Measurements from ENCODE around the gene AUTS2.

The AUTS2 gene

GRCh38 chr7:70312336-70312735 is 714.1 kb downstream of the AUTS2 start:
- no peak for TF ChIP-seq CTCF (IDR thresholded peaks at IDR 0.05)

GRCh38 chr7:70313271-70313670 is 715.0 kb downstream of the AUTS2 start:
- no peak for TF ChIP-seq CTCF (IDR thresholded peaks at IDR 0.05)

- TF ChIP-seq CTCF (IDR thresholded peaks at IDR 0.05): no peak
These were observed 715.4 kb downstream of the AUTS2 start for GRCh38 chr7:70313687-70314086.

- TF ChIP-seq CTCF (IDR thresholded peaks at IDR 0.05): no peak
These were observed 715.9 kb downstream of the AUTS2 start for GRCh38 chr7:70314221-70314620.

- TF ChIP-seq CTCF (IDR thresholded peaks at IDR 0.05): no peak
These were observed 718.5 kb downstream of the AUTS2 start for GRCh38 chr7:70316745-70317144.

- TF ChIP-seq CTCF (IDR thresholded peaks at IDR 0.05): no peak
These were observed 719.1 kb downstream of the AUTS2 start for GRCh38 chr7:70317356-70317755.

GRCh38 chr7:70318511-70318910 is 720.2 kb downstream of the AUTS2 start:
- TF ChIP-seq CTCF (IDR thresholded peaks at IDR 0.05): no peak

- TF ChIP-seq CTCF (IDR thresholded peaks at IDR 0.05): no peak
These were observed 720.8 kb downstream of the AUTS2 start for GRCh38 chr7:70319057-70319456.

All from LNCAP (cell line).